Measurements from ENCODE around the gene BHLHE23. TPM values are rescaled to one million over a fixed set of nuclear protein-coding genes. Genes with fewer than 3 reads are reported as not detected.
A peak's percentile ranks its signal among the peaks of the same experiment; 100 is the strongest.
"Not testable (repeated sequence)": the region's sequence is repeated elsewhere in the genome, so short reads cannot be mapped to it uniquely, and the experiment has no call there.

Gene BHLHE23
- total and polyA plus RNA-seq, 2 donors from 2014 or later, result not detected

- H3K4me1 ChIP-seq (ENCODE audit: control insufficient read depth in 2 of 3, insufficient read depth in 2 of 3, low read depth in 1 of 3, low read length in 3 of 3), result no peaks in the 10 kb centered on the region
- intact Hi-C loops (cut with DNase I), result no loop called here
- peaks cover 6% of the 10 kb centered on the region for H3K27me3 ChIP-seq (ENCODE audit: control insufficient read depth, insufficient read depth, low read length)
- FAIRE-seq (no peak), DNase-seq (peak in 1 of 5 donors; percentile 19)
- TF ChIP-seq CTCF (IDR thresholded peaks at IDR 0.05; ENCODE audit: borderline replicate concordance, extremely low read depth, insufficient read depth), result no peak
- no peaks in the 10 kb centered on the region for H3K9me3 ChIP-seq (ENCODE audit: control insufficient read depth in 2 of 3, insufficient read depth in 1 of 3, low read length in 3 of 3)
- H3K4me3 ChIP-seq (ENCODE audit: low read length in 3 of 3), result no peak overlapping the region
- no peak overlapping the region for H3K27ac ChIP-seq (ENCODE audit: low read depth in 2 of 2, low read length in 2 of 2)
- no peak overlapping the region for H3K9ac ChIP-seq (ENCODE audit: low read length in 3 of 3)
- no peaks in the 10 kb centered on the region for H3K36me3 ChIP-seq (ENCODE audit: control insufficient read depth in 2 of 3, insufficient read depth in 3 of 3, low read length in 3 of 3)
Observed at GRCh38 chr20:63037669-63038268, 31.0 kb upstream of the BHLHE23 start.

GRCh38 chr20:63036291-63036690 is 29.5 kb upstream of the BHLHE23 start:
- Histone ChIP-seq H3K9ac (ENCODE audit: low read length in 3 of 3) (no peak overlapping the region), H3K27ac (ENCODE audit: low read depth in 2 of 2, low read length in 2 of 2) (no peak overlapping the region), H3K4me3 (ENCODE audit: low read length in 3 of 3) (no peak overlapping the region), H3K9me3 (ENCODE audit: control insufficient read depth in 2 of 3, insufficient read depth in 1 of 3, low read length in 3 of 3) (no peaks in the 10 kb centered on the region), H3K27me3 (ENCODE audit: control insufficient read depth, insufficient read depth, low read length) (peaks cover 7% of the 10 kb centered on the region), H3K36me3 (ENCODE audit: control insufficient read depth in 2 of 3, insufficient read depth in 3 of 3, low read length in 3 of 3) (no peaks in the 10 kb centered on the region), H3K4me1 (ENCODE audit: control insufficient read depth in 2 of 3, insufficient read depth in 2 of 3, low read depth in 1 of 3, low read length in 3 of 3) (no peaks in the 10 kb centered on the region)
- DNase-seq (peak in 2 of 5 donors; percentile 33 to 55), FAIRE-seq (no peak)
- no peak for TF ChIP-seq CTCF (IDR thresholded peaks at IDR 0.05; ENCODE audit: borderline replicate concordance, extremely low read depth, insufficient read depth)
- intact Hi-C loops (cut with DNase I), result no loop called here

- H3K27me3 ChIP-seq (ENCODE audit: control insufficient read depth, insufficient read depth, low read length), result peaks cover 7% of the 10 kb centered on the region
- no peak for TF ChIP-seq CTCF (IDR thresholded peaks at IDR 0.05; ENCODE audit: borderline replicate concordance, extremely low read depth, insufficient read depth)
- H3K4me3 ChIP-seq (ENCODE audit: low read length in 3 of 3), result no peak overlapping the region
- H3K4me1 ChIP-seq (ENCODE audit: control insufficient read depth in 2 of 3, insufficient read depth in 2 of 3, low read depth in 1 of 3, low read length in 3 of 3), result no peaks in the 10 kb centered on the region
- no peaks in the 10 kb centered on the region for H3K36me3 ChIP-seq (ENCODE audit: control insufficient read depth in 2 of 3, insufficient read depth in 3 of 3, low read length in 3 of 3)
- intact Hi-C loops (cut with DNase I), result no loop called here
- H3K9ac ChIP-seq (ENCODE audit: low read length in 3 of 3), result no peak overlapping the region
- FAIRE-seq (no peak), DNase-seq (peak in 2 of 5 donors; percentile 26 to 53)
- no peaks in the 10 kb centered on the region for H3K9me3 ChIP-seq (ENCODE audit: control insufficient read depth in 2 of 3, insufficient read depth in 1 of 3, low read length in 3 of 3)
- no peak overlapping the region for H3K27ac ChIP-seq (ENCODE audit: low read depth in 2 of 2, low read length in 2 of 2)
Observed at GRCh38 chr20:63035603-63036185, 28.9 kb upstream of the BHLHE23 start.

GRCh38 chr20:63034710-63035602 is 28.2 kb upstream of the BHLHE23 start:
- H3K4me3 ChIP-seq (ENCODE audit: low read length in 3 of 3); H3K9ac ChIP-seq (ENCODE audit: low read length in 3 of 3); H3K36me3 ChIP-seq (ENCODE audit: control insufficient read depth in 2 of 3, insufficient read depth in 3 of 3, low read length in 3 of 3); FAIRE-seq; H3K4me1 ChIP-seq (ENCODE audit: control insufficient read depth in 2 of 3, insufficient read depth in 2 of 3, low read depth in 1 of 3, low read length in 3 of 3); intact Hi-C loops (cut with DNase I); H3K9me3 ChIP-seq (ENCODE audit: control insufficient read depth in 2 of 3, insufficient read depth in 1 of 3, low read length in 3 of 3); H3K27ac ChIP-seq (ENCODE audit: low read depth in 2 of 2, low read length in 2 of 2): not testable (repeated sequence)
- peak in 2 of 5 donors; percentile 40 to 61 for DNase-seq
- H3K27me3 ChIP-seq (ENCODE audit: control insufficient read depth, insufficient read depth, low read length), result peaks cover 14% of the 10 kb centered on the region

Measured in kidney (tissue), 14 donors.